Measurements from ENCODE around the gene GINS2.

GINS2 gene

DNA sequence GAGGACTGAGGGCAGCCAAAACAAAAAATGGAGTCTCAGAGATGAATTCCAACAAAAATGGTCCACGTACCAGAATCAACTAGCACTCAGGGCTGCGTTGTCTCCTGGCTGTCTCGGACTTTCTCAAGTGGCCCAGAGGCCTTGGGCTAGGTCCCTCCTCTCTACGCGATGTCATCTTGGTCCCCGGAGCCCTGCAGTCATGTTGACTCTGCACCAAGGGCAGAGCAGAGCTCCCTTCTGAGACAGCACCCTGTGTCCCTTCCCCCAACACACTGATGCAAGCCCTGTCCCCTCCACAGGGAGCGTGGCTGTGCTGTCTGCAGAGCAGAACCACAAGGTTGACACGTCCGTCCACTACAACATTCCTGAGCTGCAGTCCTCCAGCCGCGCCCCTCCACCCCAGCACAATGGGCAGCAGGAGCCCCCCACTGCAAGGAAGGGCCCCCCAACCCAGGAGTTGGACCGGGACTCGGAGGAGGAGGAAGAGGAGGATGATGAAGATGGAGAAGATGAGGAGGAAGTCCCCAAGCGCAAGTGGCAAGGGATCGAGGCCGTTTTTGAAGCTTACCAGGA is 20.8 kb downstream of the GINS2 start:
- Histone ChIP-seq H3K4me3 (ENCODE audit: low read length) (no peak overlapping the region), H3K27me3 (ENCODE audit: control insufficient read depth, insufficient read depth, low read length) (no peaks in the 10 kb centered on the region), H3K27ac (ENCODE audit: low read depth, low read length) (no peak overlapping the region), H3K4me1 (ENCODE audit: control insufficient read depth, insufficient read depth, low read length) (no peaks in the 10 kb centered on the region), H3K36me3 (ENCODE audit: control insufficient read depth, insufficient read depth, low read length) (peaks cover 65% of the 10 kb centered on the region), H3K9ac (ENCODE audit: low read length) (no peak overlapping the region)

DNA sequence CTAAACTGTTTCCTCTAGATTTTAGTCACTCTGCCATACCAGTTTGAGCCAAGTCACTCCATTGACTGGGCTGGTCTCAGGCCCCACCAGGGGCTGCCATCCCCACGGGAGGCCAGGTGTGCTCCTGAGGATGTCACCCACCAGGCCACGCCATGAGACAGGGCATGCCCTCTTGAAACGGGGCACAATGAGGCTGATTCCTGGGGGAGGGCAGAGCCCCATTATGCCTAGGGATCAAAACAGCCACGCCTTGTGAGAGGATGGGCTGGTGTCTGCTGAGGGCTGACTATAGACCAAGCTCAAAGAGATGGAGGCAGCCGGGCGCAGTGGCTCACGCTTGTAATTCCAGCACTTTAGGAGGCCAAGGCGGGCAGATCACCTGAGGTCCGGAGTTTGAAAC is 21.5 kb downstream of the GINS2 start:
- no peak overlapping the region for H3K4me3 ChIP-seq (ENCODE audit: low read length)
- H3K27me3 ChIP-seq (ENCODE audit: control insufficient read depth, insufficient read depth, low read length): no peaks in the 10 kb centered on the region
- no peaks in the 10 kb centered on the region for H3K4me1 ChIP-seq (ENCODE audit: control insufficient read depth, insufficient read depth, low read length)
- H3K27ac ChIP-seq (ENCODE audit: low read depth, low read length): no peak overlapping the region
- H3K9ac ChIP-seq (ENCODE audit: low read length): no peak overlapping the region
- peaks cover 65% of the 10 kb centered on the region for H3K36me3 ChIP-seq (ENCODE audit: control insufficient read depth, insufficient read depth, low read length)

DNA sequence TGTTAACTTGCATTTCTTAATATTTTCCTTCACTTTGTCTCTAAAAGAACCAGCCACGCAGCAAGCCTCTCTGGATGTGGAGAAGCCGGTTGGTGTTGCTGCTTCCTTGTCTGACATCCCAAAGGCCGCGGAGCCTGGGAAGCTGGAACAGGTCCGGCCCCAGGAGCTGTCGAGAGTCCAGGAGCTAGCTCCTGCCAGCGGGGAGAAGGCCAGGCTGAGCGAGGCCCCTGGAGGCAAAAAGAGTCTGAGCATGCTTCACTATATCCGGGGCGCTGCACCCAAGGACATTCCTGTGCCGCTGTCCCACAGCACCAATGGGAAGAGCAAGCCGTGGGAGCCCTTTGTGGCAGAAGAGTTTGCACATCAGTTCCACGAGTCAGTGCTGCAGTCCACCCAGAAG is 22.8 kb downstream of the GINS2 start:
- no peaks in the 10 kb centered on the region for H3K4me1 ChIP-seq (ENCODE audit: control insufficient read depth, insufficient read depth, low read length)
- peaks cover 62% of the 10 kb centered on the region for H3K36me3 ChIP-seq (ENCODE audit: control insufficient read depth, insufficient read depth, low read length)
- H3K27ac ChIP-seq (ENCODE audit: low read depth, low read length): no peak overlapping the region
- H3K4me3 ChIP-seq (ENCODE audit: low read length): no peak overlapping the region
- no peak overlapping the region for H3K9ac ChIP-seq (ENCODE audit: low read length)
- no peaks in the 10 kb centered on the region for H3K27me3 ChIP-seq (ENCODE audit: control insufficient read depth, insufficient read depth, low read length)

DNA sequence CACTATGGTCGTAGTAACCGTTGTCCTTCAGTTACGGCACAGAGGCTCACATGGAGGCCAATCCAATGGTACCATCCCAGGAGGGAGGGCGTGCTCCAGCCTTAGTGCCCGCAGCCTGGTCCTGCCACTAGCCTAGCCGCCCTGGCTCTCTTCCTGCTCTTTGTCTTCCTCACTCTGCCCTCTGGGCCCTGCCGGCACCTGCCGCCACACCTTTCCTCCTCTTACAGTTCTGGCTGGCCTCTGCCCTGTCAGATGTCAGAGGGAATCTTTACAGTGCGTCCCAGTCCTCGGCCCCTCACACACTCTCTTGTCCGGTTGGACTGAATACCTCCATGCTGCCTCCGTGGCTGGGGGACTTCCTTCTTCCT is 23.4 kb downstream of the GINS2 start:
- Histone ChIP-seq H3K27ac (ENCODE audit: low read depth, low read length) (no peak overlapping the region), H3K9ac (ENCODE audit: low read length) (no peak overlapping the region), H3K27me3 (ENCODE audit: control insufficient read depth, insufficient read depth, low read length) (no peaks in the 10 kb centered on the region), H3K4me3 (ENCODE audit: low read length) (no peak overlapping the region), H3K4me1 (ENCODE audit: control insufficient read depth, insufficient read depth, low read length) (no peaks in the 10 kb centered on the region), H3K36me3 (ENCODE audit: control insufficient read depth, insufficient read depth, low read length) (peaks cover 62% of the 10 kb centered on the region)

DNA sequence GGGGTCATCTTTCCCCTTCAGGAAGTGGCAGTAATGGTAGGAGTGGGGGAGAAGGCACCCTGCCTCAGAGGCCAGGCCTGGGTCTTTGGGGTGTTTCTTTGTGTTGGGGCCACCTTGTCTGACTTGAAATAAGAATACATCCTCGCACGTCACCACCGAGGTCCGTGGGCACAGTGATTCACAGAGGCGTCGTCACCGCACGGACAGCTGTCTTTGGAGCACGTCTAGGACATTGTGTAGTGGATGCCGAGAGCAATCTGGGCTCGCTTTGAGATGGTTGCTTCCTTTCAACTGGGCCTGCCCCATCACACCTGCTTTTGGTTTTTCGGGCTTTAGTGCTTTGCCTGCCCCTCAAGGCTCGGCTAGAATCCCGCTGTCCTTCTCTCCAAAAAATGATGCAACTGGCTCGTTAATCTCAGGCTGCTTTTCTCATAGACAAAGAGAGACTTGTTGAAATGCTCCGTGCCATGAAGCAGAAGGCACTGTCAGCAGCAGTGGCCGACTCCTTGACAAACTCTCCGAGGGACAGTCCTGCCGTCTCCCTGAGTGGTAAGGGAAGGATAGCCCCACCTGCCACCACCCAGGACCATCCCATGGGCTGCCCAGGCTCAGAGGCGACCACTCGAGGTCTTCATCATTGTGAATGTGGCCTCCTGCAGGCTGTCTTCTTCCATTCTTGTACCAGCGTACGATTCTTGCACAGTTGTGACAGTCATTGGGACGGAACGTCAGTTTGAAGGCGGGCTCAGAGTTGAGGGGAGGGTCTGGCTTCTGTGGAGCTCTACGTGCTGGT is 24.0 kb downstream of the GINS2 start:
- Histone ChIP-seq H3K27ac (ENCODE audit: low read depth, low read length) (peak overlapping the region; percentile 18), H3K27me3 (ENCODE audit: control insufficient read depth, insufficient read depth, low read length) (no peaks in the 10 kb centered on the region), H3K9ac (ENCODE audit: low read length) (no peak overlapping the region), H3K4me1 (ENCODE audit: control insufficient read depth, insufficient read depth, low read length) (no peaks in the 10 kb centered on the region), H3K36me3 (ENCODE audit: control insufficient read depth, insufficient read depth, low read length) (peaks cover 62% of the 10 kb centered on the region), H3K4me3 (ENCODE audit: low read length) (no peak overlapping the region)

DNA sequence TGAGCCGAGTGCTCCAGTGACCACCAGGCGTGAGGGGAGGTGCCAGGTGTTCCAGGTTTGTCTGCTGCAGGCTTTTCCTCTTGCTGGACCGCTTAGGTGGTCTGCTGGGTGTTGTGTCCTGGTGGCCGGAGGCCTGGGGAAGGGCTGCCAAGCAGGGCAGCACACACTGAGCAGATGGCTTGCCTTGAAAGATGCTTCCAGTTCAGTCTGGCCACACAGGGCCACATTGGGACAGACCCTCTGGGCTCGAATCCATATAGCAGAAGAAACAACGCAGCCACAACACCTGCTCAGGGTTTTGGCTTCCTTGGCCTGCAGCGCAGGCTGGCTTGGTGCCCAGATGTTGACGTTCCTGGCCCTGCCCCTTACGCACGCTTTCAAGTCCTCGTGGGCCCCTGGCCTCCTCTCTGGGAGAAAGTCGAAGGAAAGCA is 24.8 kb downstream of the GINS2 start:
- Histone ChIP-seq H3K27ac (ENCODE audit: low read depth, low read length) (peak overlapping the region; percentile 18), H3K4me1 (ENCODE audit: control insufficient read depth, insufficient read depth, low read length) (no peaks in the 10 kb centered on the region), H3K4me3 (ENCODE audit: low read length) (no peak overlapping the region), H3K27me3 (ENCODE audit: control insufficient read depth, insufficient read depth, low read length) (no peaks in the 10 kb centered on the region), H3K9ac (ENCODE audit: low read length) (no peak overlapping the region), H3K36me3 (ENCODE audit: control insufficient read depth, insufficient read depth, low read length) (peaks cover 65% of the 10 kb centered on the region)

DNA sequence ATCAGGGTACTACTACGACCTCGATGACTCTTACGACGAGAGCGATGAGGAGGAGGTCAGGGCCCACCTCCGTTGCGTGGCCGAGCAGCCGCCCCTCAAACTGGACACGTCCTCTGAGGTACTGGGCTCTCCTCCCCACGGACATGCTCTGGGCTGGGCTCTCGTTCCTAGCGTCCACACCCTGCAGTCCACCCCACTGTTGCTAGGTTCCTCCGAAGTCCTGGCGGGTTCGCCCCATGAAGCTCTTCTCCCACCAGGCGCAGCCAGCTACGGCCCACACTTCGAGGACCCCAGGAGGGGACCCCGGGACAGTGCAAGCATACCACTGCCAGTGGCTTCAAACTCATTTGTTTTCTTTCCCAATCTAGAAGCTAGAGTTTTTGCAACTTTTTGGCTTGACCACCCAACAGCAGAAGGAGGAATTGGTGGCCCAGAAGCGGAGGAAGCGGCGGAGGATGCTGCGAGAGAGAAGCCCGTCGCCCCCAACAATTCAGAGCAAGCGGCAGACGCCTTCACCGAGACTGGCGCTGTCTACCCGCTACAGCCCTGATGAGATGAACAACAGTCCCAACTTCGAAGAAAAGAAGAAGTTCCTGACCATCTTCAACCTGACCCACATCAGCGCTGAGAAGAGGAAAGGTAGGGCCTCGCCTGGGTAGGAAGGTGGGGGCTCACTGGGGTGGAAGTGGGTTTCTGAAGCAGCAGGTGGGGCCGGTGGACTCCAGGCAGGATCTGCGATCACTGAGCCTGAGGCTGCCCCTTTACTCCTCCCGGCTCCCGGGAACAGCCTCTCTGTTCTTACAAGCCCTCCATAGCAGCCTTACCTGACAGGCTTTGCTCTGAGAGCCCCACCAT is 25.6 kb downstream of the GINS2 start:
- H3K36me3 ChIP-seq (ENCODE audit: control insufficient read depth, insufficient read depth, low read length): peaks cover 66% of the 10 kb centered on the region
- H3K27ac ChIP-seq (ENCODE audit: low read depth, low read length): no peak overlapping the region
- H3K27me3 ChIP-seq (ENCODE audit: control insufficient read depth, insufficient read depth, low read length): no peaks in the 10 kb centered on the region
- H3K9ac ChIP-seq (ENCODE audit: low read length): no peak overlapping the region
- H3K4me3 ChIP-seq (ENCODE audit: low read length): no peak overlapping the region
- no peaks in the 10 kb centered on the region for H3K4me1 ChIP-seq (ENCODE audit: control insufficient read depth, insufficient read depth, low read length)

DNA sequence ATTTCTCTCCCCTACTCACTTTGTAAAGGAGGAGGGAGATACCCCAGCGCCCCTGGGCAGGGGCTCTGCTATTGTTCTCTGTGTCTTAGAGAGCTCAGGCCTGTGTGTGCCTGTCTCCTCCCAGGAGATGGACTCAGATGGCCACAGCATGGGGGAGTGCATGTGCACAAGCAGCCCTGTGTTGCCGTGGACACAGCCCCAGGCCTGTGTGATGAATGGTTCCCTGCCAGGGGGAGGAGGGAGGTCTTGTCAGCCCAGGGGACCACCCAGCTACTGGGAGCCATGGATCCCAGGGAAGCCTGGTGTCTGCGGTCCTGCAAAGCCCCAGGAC is 26.3 kb downstream of the GINS2 start:
- Histone ChIP-seq H3K4me3 (ENCODE audit: low read length) (no peak overlapping the region), H3K9ac (ENCODE audit: low read length) (no peak overlapping the region), H3K36me3 (ENCODE audit: control insufficient read depth, insufficient read depth, low read length) (peaks cover 69% of the 10 kb centered on the region), H3K27ac (ENCODE audit: low read depth, low read length) (no peak overlapping the region), H3K4me1 (ENCODE audit: control insufficient read depth, insufficient read depth, low read length) (no peaks in the 10 kb centered on the region), H3K27me3 (ENCODE audit: control insufficient read depth, insufficient read depth, low read length) (no peaks in the 10 kb centered on the region)

DNA sequence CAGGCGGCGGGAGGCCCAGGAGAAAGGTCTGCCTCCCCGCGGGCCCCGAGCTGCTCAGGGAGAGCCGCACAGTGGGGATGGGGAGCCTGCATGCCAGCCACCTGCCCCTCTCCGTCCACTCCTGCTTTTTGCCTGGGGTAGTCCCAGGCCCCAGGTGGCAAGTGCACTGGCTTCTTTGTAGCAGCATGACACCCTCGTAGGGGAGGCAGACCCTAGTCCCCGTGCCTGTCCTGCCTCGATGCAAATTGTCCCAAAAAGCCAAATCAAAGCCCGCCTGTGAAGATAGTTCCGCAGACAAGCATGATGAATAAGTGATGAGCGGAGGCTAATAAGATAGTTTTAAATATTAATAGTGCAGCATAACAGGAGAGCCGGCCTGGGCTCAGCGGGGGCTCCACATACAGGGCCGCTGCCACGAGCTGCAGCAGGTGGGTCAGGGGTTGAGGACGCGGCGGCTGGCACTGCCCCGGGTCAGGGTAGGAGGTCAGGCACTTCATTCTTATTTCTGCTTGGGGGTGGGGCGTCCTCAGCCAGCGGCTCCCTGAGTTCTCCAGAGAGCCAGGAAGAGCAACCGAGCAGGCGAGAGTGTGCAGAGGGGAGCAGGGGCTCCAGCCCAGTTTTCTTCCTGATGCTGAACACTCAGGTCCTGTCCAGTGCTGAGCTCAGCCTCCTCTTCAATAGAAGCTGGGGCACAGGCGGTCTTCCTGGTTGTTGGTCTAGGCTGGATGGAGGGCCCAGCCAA is 26.8 kb downstream of the GINS2 start:
- H3K27me3 ChIP-seq (ENCODE audit: control insufficient read depth, insufficient read depth, low read length): no peaks in the 10 kb centered on the region
- no peak overlapping the region for H3K27ac ChIP-seq (ENCODE audit: low read depth, low read length)
- H3K36me3 ChIP-seq (ENCODE audit: control insufficient read depth, insufficient read depth, low read length): peaks cover 67% of the 10 kb centered on the region
- no peak overlapping the region for H3K9ac ChIP-seq (ENCODE audit: low read length)
- H3K4me3 ChIP-seq (ENCODE audit: low read length): no peak overlapping the region
- H3K4me1 ChIP-seq (ENCODE audit: control insufficient read depth, insufficient read depth, low read length): no peaks in the 10 kb centered on the region

DNA sequence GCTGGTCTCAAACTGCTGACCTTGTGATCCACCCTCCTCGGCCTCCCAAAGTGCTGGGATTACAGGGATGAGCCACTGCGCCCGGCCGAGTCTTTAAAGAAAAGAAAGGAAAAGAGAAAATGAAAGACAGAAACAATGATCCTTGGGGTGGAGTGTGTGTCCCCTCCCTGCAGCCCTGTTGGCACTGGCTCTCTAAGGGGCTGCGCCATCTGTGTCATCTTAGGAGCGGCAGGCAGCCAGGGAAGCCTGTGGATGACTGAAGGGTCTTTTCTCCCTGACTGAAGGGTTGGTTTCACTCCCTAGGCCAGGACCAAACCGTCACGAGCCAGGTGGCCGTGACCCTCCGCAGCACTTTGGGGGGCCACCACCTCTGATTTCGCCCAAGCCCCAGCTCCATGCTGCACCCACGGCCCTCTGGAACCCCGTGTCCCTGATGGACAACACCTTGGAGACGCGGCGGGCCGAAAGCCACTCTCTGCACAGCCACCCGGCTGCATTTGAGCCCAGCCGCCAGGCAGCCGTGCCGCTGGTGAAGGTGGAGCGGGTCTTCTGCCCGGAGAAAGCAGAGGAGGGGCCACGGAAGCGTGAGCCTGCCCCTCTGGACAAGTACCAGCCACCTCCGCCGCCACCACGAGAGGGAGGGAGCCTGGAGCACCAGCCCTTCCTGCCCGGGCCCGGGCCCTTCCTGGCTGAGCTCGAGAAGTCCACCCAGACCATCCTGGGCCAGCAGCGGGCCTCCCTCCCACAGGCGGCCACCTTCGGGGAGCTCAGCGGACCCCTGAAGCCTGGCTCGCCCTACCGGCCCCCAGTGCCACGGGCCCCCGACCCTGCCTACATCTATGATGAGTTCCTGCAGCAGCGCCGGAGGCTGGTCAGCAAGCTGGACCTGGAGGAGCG is 27.7 kb downstream of the GINS2 start:
- no peaks in the 10 kb centered on the region for H3K4me1 ChIP-seq (ENCODE audit: control insufficient read depth, insufficient read depth, low read length)

DNA sequence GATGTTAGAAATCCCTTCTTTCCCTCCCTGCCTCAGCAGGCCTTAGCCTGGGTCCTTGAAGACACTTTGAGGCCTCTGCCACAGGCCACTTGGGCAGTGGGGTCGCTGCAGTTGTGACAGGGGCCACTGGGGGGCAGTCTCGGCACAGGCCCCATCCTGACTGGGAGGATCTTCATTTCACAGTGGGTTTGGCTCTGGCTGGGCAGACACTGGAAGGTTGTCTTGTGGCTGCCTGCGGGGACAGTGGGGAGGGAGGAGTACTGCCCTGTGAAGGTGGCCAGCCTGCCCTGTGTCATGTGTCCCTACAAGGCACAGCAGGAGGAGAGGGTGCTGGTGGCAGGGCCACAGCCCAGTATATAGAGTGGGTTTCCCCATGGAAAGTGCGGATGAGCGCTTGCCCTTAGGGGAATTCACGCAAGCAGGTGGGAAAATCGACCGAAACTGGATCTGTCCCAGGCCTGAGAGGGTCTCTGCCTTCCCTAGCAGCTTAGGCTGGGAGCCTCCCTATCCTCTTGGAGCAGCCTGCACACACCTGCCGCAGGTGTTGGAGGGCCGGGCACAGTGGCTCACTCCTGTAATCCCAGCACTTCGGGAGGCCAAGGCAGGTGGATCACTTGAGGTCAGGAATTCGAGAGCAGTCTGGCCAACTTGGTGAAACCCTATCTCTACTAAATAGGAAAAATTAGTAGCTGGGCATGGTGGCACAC is 28.8 kb downstream of the GINS2 start:
- Histone ChIP-seq H3K27me3 (ENCODE audit: control insufficient read depth, insufficient read depth, low read length) (no peaks in the 10 kb centered on the region), H3K4me3 (ENCODE audit: low read length) (no peak overlapping the region), H3K36me3 (ENCODE audit: control insufficient read depth, insufficient read depth, low read length) (peaks cover 65% of the 10 kb centered on the region), H3K27ac (ENCODE audit: low read depth, low read length) (no peak overlapping the region), H3K9ac (ENCODE audit: low read length) (peak overlapping the region; percentile 17), H3K4me1 (ENCODE audit: control insufficient read depth, insufficient read depth, low read length) (no peaks in the 10 kb centered on the region)

More for the DNA sequence above, 27.7 kb downstream of the GINS2 start:
- Histone ChIP-seq H3K9ac (ENCODE audit: low read length) (no peak overlapping the region), H3K36me3 (ENCODE audit: control insufficient read depth, insufficient read depth, low read length) (peaks cover 67% of the 10 kb centered on the region), H3K27ac (ENCODE audit: low read depth, low read length) (no peak overlapping the region), H3K4me3 (ENCODE audit: low read length) (no peak overlapping the region), H3K27me3 (ENCODE audit: control insufficient read depth, insufficient read depth, low read length) (no peaks in the 10 kb centered on the region)
